GM18909 (cell line): ENCODE results near the gene HS3ST2.

Experiments
- ATAC-seq: cut with Tn5 transposase; IDR thresholded peaks from one replicate; pipeline ENCODE4 v1.9.1; 2021; ENCODE audit warnings: mild to moderate bottlenecking; ENCODE audit not compliant: unreplicated experiment, poor library complexity

HS3ST2 gene

GRCh38 chr16:22813948-22814710 is at the start of gene HS3ST2:
Gene HS3ST2, plus strand, starts transcription at chr16:22814162. Its CDS starts 449 bp downstream, at chr16:22814611.
- ATAC-seq: no peak

GRCh38 chr16:22764662-22765327 is 49.2 kb upstream of the HS3ST2 start:
- no peak for ATAC-seq

- no peak for ATAC-seq
These were observed 48.5 kb upstream of the HS3ST2 start for GRCh38 chr16:22765479-22765878.

DNA sequence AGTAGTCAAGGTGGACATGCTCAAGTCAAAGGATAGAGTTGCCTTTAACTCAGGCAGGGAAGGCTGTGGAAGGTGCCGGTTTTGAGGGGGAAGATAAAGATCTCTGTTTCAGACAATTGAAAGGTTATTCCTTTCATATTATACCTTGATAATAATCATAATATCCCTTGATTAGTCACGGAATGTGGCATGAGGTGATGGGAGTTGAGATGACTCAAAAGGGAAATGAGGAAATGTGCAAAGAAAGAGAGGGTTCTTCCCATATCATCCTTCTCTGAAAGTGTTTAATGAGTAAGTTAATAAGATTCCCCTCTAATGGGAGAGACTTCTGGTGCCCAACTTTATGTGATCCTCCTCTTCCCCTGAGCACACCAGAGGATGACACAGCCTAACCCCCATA is 43.1 kb upstream of the HS3ST2 start:
- ATAC-seq: no peak

DNA sequence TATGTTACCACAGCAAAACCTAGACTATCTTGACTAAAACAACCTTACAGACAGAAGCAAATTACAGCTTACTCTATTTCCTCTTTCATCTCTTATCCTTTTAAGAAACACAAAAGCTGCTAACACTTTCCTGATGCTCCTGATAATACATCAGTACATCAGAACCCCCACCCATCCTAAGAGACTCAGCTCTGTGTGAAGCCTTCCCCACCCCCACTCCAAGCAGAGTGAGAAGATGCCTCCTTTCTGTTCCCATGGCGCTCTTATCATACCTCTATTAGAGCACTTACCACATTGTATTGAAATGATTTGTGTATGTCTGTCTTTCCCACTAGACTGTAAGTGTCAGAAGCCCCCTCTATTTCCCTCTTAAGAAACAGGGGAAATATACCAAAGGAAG is 42.4 kb upstream of the HS3ST2 start:
- ATAC-seq: no peak

- ATAC-seq: no peak
These were observed 38.6 kb upstream of the HS3ST2 start for GRCh38 chr16:22775220-22775922.

DNA sequence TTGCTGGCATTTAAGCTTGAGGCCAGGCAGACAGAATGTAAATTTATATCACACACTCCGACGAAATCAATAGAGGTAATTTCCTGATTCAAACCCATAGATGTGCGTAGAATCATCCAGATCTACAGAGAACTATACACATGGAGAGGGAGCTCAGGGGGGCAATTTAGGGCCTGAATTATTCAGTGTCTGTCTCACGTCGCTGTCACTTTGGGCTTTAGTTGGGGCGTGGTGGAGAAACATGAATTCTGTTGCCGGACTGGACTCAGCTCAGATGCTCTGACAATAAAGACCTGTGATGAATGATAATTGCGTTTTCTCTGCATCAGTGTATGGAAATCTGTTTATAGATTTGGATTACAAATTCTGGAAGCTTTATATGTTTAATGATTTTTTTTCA is 32.5 kb upstream of the HS3ST2 start:
- ATAC-seq: no peak

- no peak for ATAC-seq
These were observed 31.6 kb upstream of the HS3ST2 start for GRCh38 chr16:22782314-22782713.

DNA sequence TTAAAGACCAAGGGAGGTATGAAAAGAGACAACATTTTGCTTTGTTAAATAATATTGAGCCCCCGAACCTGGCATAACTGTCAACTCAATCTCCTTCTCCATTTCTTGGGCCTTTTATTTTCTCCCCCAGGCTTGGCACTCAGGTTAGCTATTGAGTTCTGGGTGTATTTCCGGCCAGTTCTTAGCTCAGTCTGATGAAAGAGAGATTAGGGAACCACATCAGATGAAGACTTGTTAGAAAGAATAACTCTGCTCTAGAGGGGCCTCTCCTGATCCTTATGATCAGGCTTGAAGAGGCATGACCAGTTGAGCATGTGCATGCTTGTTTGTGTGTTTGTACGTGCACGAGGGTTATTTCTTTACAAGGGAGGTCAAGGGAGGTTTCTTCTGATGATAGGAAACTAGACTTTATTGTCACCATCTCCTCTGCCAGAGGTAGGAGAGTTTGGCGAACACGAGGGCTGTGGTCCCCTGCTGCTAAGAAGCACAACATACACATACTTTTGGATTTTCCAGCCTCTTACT is 29.2 kb upstream of the HS3ST2 start:
- no peak for ATAC-seq

- ATAC-seq: no peak
These were observed 28.4 kb upstream of the HS3ST2 start for GRCh38 chr16:22785552-22785951.

- no peak for ATAC-seq
These were observed 27.7 kb upstream of the HS3ST2 start for GRCh38 chr16:22786284-22786683.

DNA sequence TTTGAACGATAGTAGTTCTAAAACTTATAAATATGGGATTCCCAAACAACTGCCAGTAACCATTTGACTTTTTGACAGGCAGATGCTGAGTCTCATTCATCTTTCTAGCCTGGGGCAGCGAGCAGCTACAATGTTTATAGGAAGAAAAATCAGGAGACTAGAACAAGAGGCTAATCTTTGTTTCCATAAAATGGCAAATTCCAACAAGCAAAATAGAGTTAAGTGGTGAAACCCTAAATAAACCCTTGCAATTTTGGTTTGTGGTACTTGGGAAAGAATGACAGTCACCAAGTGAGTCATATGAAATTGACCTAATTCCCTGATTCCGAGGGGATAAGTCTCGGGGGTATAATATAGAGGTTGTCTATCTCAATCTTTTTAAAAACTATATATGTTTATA is 27.3 kb upstream of the HS3ST2 start:
- ATAC-seq: no peak

DNA sequence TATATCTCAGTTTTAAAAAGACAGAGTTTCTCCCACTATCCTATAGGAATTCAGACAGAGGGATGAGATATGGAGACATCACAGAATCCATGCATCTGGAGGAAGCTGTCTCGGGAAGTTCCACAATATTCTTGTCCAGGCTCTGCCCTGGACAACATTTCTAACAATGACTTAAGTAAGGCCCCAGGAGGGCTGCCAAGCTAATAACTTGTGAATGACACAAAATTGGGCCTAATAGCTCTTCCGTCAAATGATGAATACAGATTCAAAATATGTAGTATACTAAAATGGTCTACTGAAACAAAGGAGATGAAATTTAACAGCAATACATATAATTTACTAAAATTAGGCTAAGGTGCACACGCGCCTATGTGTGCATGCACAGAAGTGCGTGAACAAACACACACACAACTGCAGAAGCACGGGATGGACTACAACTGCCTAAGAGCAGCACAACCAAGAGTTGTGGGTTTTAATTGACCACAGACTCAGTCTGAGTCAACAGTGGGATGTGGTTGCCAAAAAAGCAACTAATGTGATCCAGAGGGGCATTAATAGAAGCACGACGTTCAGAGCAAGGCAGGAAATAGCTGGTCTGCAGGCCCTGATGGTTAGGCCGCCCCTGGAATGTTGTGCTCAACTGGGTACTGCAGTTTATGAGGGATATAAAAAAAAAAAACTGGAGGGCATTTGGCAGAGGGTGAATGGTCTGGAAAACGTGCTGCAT is 26.3 kb upstream of the HS3ST2 start:
- ATAC-seq: no peak

- ATAC-seq: no peak
These were observed 25.8 kb upstream of the HS3ST2 start for GRCh38 chr16:22788193-22788530.

GRCh38 chr16:22789281-22789945 is 24.5 kb upstream of the HS3ST2 start:
- no peak for ATAC-seq

- no peak for ATAC-seq
These were observed 16.4 kb upstream of the HS3ST2 start for GRCh38 chr16:22797551-22797950.

- ATAC-seq: no peak
These were observed 14.8 kb upstream of the HS3ST2 start for GRCh38 chr16:22799113-22799512.

- no peak for ATAC-seq
These were observed 9.1 kb upstream of the HS3ST2 start for GRCh38 chr16:22804893-22805292.

- ATAC-seq: no peak
These were observed 8.6 kb upstream of the HS3ST2 start for GRCh38 chr16:22805326-22805725.

DNA sequence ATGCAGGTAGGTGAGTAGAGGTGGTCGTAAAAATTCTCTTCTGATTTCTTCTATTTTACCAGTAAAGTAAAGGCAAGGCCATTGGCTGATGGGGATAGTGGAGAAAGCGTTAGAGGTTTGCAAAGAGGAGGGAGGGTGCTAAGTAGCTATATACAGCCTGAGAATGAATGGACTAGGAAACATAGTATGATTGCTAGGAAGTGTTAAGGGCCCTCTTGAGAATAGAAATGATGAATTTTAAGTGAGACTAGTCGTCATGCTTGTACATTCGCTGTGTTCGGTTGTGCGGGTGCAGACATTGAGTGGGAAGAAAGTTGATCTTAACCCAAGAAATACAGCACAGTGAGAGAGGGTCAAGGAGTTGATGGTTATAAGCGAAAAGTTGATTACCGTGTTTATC is 7.2 kb upstream of the HS3ST2 start:
- ATAC-seq: no peak
